Fibroblast of the aortic adventitia (primary cell): Measurements from ENCODE around the gene PRDM15. TPM values are rescaled to one million over a fixed set of nuclear protein-coding genes. Genes with fewer than 3 reads are reported as not detected.

ENCODE experiments used
- DNase-seq: peaks from one replicate; pipeline ENCODE4 v3.0.0-alpha.2; 2010; ENCODE audit warnings: low read depth
- H3K4me3 ChIP-seq: 2 replicates; pipeline ENCODE4 v1.5.1; 2011; ENCODE audit warnings: low read depth, mild to moderate bottlenecking, control low read depth, low read length, moderate library complexity
- total RNA-seq: library from RNA; depleted of rRNA; stranded (reverse); fragments of >200 nt; gene quantifications from 2 replicates; pipeline ENCODE4 v1.2.3, GENCODE V29; 2012; ENCODE audit warnings: low replicate concordance
- TF ChIP-seq, protein P1 (sequence below): IDR thresholded peaks from 2 replicates; pipeline ENCODE4 v1.5.1; 2011; ENCODE audit warnings: mild to moderate bottlenecking, low read length, control low read depth, inconsistent platforms; ENCODE audit not compliant: insufficient read depth

PRDM15 gene
- total RNA-seq, 1 donor: 4.7 TPM

DNA sequence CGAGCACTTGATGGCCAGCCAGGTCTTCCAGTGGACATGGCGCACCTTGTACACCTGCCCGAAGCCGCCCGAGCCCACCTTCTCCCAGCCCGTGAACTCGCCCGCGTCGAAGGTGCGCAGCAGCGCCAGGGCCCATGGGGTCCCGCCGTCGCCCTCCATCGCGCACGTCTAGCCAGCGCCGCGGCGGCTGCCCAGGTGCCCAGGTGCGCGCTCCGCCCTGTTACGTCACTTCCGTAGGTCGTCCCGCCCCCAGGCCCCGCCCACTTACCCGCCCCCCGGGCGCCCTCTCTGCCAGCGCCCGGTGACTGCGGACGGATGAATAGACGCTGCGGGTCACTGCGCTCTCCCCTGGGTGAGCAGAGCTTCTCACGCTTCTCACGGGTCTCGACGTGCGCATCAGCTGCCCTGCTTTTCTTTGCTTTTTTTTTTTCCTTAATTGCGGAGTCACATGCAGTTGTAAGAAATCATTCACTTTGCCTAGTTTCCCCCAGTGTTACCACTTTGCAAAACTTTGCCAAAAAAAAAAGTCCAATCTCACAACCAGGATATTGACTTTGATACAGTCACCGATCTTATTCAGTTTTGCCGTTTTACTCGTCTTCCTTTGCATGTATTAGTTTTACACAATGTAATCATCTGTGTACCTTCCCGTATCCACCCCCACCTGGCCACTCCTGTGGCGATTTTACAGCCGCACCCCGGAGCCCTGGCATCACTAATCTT is 112.1 kb downstream of the PRDM15 start, which contains the start of gene RIPK4:
Gene RIPK4, minus strand, starts transcription at position 170 of the 723 bp plus-strand sequence. Its CDS starts 11 bp downstream, at position 159.
- peak within 1 kb of the TSS; percentile 48 for H3K4me3 ChIP-seq
- DNase-seq: peak; percentile 13
- TF ChIP-seq, protein P1, sequence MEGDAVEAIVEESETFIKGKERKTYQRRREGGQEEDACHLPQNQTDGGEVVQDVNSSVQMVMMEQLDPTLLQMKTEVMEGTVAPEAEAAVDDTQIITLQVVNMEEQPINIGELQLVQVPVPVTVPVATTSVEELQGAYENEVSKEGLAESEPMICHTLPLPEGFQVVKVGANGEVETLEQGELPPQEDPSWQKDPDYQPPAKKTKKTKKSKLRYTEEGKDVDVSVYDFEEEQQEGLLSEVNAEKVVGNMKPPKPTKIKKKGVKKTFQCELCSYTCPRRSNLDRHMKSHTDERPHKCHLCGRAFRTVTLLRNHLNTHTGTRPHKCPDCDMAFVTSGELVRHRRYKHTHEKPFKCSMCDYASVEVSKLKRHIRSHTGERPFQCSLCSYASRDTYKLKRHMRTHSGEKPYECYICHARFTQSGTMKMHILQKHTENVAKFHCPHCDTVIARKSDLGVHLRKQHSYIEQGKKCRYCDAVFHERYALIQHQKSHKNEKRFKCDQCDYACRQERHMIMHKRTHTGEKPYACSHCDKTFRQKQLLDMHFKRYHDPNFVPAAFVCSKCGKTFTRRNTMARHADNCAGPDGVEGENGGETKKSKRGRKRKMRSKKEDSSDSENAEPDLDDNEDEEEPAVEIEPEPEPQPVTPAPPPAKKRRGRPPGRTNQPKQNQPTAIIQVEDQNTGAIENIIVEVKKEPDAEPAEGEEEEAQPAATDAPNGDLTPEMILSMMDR: no peak

DNA sequence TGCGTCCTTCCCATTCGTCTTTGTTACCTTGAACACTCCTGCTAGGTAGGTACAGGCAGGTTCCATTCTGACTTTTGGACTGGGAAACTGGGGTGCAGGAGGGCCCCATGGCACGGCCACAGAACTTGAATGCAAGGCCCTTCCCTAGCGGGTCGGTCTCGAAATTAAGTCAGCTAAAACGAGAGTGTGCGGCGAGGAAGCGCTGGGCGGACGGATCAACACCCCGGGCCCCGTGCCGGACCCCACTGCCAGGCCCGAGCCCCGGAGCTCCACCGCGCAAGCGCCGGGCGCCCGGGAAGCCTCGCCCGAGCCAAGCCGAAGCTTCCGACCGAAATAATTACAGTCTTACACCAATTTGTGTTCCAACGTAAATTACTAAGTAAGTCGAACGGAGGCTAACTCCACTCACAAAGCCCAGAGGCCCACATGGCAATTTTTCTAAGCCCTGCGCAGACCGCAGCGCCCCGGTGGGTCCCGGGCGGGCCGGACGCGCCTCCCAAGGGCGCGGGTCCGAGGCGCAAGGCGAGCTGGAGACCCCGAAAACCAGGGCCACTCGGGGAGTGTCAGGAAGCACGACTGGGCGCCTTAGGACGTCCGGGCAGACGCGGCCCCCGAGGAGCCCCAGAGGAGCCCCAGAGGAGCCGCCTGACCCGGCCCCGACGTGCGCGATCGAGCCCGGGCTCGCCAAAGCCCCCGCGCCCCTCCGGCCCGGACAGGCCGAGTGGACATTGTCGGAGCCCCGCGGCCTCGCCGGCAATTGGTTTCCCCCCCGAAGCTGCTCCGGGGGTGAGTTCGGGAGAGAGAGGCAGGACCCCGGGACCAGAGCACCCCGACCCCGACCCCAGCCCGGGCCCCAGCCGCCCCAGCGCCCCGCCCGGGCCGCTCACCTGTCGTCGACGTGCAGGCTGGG is 112.9 kb downstream of the PRDM15 start:
- no peak for DNase-seq
- peak overlapping the region; percentile 48 for H3K4me3 ChIP-seq
- TF ChIP-seq, protein P1: no peak

DNA sequence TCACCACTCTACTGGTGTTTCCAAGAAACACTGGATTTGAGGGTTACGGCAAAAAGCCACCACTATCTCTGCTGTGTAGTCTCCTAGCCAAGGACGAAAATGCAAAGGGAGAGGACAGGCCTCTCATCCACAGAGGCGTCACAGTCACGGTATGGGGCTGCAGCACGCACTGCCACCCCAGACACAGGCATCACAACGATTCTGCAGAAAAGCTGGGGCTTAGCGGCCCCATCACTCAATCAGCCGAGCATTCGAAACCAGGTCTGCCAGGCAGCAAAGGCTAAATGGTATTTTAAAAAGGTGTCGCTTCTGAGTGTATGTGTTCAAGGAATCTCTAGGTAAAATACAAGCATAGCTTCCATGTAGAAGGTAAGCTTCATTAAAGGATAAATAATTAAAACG is 113.7 kb downstream of the PRDM15 start:
- no peak for DNase-seq
- TF ChIP-seq, protein P1: no peak
- H3K4me3 ChIP-seq: no peak overlapping the region

DNA sequence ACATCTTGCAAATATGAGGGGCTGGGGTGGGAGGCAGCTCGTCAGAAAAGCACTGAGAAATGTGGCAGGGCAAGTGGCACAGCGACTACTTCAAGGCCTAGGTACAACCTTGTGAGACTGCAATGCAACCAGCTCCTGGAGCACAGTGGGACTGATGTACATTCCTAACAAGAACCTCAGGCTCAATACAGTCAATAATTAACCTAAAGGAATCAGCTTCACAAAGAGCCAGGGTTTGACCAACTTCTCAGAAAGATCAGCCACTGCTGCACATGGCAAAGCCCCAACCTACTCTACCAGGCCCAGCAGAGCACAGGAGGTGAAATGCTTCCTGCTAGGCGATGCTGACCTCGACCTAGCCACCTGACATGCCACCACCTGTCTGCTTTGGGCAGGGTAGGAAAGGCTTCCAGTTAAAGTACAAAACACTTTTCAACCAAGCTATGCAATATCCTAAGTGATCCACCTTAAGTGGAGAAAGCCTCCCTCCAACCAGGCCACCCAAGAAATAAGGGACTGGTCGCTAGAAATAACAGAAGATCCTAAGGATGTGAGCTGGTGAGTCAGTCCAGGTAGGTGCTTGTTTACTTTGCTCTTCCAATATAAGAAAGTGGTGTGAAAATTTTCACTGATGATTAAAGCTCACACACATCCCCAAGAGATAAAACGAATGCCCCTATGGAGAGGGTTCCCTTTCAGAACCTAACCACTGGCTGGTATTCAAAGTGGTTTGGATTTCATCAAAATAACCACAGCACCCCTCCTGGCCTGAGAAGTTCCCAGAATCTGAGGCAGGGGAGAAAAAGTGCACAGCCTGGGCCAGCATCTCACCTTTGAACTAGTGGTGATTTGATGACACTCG is 114.4 kb downstream of the PRDM15 start:
- no peak overlapping the region for H3K4me3 ChIP-seq
- no peak for DNase-seq
- TF ChIP-seq, protein P1: no peak

DNA sequence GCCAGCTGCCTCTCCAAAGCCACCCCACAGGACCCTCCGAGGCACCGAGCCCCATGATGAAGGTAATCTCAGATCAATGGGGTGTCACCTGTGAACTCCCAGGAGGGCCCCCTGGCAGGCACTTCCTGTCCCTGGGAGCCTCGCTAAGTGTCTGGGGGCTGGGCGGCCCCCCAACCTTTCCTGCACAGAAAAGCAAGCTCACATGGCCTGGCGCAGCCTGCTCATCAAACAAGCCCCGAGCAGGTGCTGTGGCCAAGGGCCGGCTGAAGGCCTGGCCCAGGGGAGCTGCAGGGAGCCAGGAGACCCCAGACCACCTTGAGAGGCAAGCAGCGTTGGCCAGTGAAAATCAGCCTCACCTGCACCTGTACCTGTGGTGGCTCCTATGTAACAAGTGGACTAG is 115.1 kb downstream of the PRDM15 start:
- TF ChIP-seq, protein P1: no peak
- H3K4me3 ChIP-seq: no peak overlapping the region
- no peak for DNase-seq

DNA sequence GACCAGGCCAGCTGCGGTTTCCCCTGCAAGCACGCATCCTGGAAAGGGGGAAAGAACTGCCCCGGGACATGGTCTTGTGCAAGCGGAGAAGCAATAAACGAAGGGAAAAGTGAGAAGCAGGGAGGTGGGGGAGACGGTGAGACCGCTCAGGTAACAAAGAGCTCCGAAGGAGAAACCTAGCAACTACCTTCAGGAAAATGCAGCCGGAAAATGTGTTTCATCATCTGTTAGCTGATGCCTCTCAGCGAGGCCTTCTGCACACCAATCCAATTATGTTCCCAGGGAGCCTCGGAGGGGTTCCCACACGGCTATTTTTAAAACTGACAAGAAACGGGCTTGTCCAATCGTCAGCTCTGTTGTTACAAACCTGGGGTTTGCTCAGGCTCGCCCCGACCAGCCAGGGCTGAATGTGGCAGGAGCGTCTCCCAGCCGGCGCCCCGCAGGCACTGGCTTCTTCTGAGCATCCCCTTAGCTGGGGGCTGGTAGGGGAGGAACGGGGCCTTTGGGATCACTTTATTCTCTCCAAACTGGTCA is 115.7 kb downstream of the PRDM15 start:
- no peak overlapping the region for H3K4me3 ChIP-seq
- TF ChIP-seq, protein P1: no peak
- no peak for DNase-seq
